Ishikawa (cell line): Measurements from ENCODE around the gene LSM3.

Experiments used
- CREB1 ChIP-seq: IDR thresholded peaks from 2 replicates; pipeline ENCODE4 v1.6.1; 2012; ENCODE audit warnings: low read depth
- EGR1 ChIP-seq: IDR thresholded peaks from 2 replicates; pipeline ENCODE4 v1.6.1; 2012
- EP300 ChIP-seq: IDR thresholded peaks from 2 replicates; pipeline ENCODE4 v1.6.1; 2012; ENCODE audit warnings: borderline replicate concordance
- RAD21 ChIP-seq: IDR thresholded peaks from 2 replicates; pipeline ENCODE4 v1.6.1; 2012; ENCODE audit warnings: low read depth
- REST ChIP-seq: IDR thresholded peaks from 2 replicates; pipeline ENCODE4 v1.6.1; 2012; ENCODE audit warnings: low read depth, mild to moderate bottlenecking
- TAF1 ChIP-seq: IDR thresholded peaks from 2 replicates; pipeline ENCODE4 v1.6.1; 2012; ENCODE audit warnings: low read depth, mild to moderate bottlenecking
- YY1 ChIP-seq: IDR thresholded peaks from 2 replicates; pipeline ENCODE4 v1.6.1; 2012; ENCODE audit warnings: low read depth
- ZBTB7A ChIP-seq: IDR thresholded peaks from 2 replicates; pipeline ENCODE4 v1.6.1; 2012; ENCODE audit warnings: low read depth

- TF ChIP-seq YY1 = no peak
- TF ChIP-seq EP300 = no peak
- no peak for TF ChIP-seq ZBTB7A
- no peak for TF ChIP-seq TAF1
- no peak for TF ChIP-seq EGR1
- no peak for TF ChIP-seq RAD21
- no peak for TF ChIP-seq REST
- TF ChIP-seq CREB1 = no peak
Observed at GRCh38 chr3:14210290-14210688, 31.7 kb downstream of the LSM3 start.
